ENCODE results near the gene GPC6. TPM values are rescaled to one million over a fixed set of nuclear protein-coding genes. Genes with fewer than 3 reads are reported as not detected.

GPC6 gene
- total RNA-seq, 4 donors from 2014 or later, result 2.7 to 5.7 (median 4.4) TPM

DNA sequence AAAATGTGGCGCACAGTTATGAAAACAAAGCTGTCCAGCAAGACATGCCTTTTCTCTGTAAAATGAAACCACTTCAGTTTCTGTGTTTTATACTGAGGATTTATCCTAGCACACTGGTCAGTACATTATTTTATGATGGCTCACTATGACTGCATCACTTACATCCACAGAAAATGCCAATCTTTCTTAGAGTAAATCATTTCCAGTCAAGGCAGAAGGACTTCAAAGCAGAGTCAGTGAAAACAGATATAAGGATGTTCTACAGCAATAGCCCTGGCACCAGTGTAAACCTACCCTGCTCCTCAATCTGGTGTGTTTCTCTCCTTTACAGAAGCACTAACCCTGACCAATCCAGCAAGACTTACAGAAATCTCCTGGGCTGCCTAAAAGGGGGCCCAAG, 473.5 kb downstream of the GPC6 start:
- H3K36me3 ChIP-seq, result no peaks in the 10 kb centered on the region
- no peak for TF ChIP-seq POLR2AphosphoS5 (IDR thresholded peaks at IDR 0.05)
- TF ChIP-seq EP300 (IDR thresholded peaks at IDR 0.05), result no peak
- no peak for TF ChIP-seq CTCF (IDR thresholded peaks at IDR 0.05)
- no peak for TF ChIP-seq POLR2A (IDR thresholded peaks at IDR 0.05)
- H3K27ac ChIP-seq, result no peak overlapping the region
- no peaks in the 10 kb centered on the region for H3K4me1 ChIP-seq
- DNase-seq (ENCODE audit: low spot score in 2 of 2), result no peak
- H3K4me3 ChIP-seq, result no peak overlapping the region
- 100% methylated on average over 1 of the region's 1 CpG for WGBS
- no peaks in the 10 kb centered on the region for H3K27me3 ChIP-seq
- no peaks in the 10 kb centered on the region for H3K9me3 ChIP-seq

DNA sequence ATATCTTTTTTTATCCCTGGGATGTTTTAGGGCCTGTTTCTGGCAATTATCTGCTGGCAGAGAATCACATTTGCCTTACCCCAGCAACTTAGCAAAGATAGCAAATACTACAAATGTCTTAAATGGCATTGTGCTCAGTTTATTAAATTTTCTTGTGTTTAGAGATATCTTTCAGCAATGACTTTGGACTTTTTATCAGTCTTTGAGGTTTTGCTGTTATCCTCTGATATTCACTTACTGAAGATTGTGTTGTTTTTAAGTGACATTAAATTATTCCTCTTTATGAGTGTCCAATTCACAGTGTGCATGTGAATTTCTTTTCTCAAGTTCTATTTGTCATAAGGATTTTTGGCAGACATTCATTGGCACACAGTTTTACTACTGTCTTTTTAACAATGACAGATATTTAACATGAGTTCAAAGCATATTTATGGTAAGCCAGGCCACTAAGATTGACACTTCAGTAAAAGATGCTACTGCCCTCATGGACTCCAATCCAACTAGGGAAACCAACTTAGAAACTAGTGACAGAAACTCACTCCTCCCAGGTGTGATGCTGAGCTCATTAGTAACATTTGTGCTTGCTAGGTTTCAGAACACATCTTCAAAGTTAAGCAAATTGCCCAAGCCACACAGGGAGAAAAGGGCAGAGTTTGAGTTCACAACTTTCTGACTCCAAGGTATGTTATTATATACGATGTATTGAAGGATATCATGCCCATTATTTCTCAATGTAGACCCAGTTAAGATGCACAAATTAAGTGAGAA, 481.9 kb downstream of the GPC6 start:
- Histone ChIP-seq H3K4me1 (no peaks in the 10 kb centered on the region), H3K36me3 (no peaks in the 10 kb centered on the region), H3K4me3 (no peak overlapping the region), H3K27ac (no peak overlapping the region), H3K9me3 (peaks cover 3% of the 10 kb centered on the region), H3K27me3 (no peaks in the 10 kb centered on the region)
- WGBS, result 78% methylated on average over 1 of the region's 1 CpG
- no peak for DNase-seq (ENCODE audit: low spot score in 2 of 2)
- TF ChIP-seq CTCF (IDR thresholded peaks at IDR 0.05), result no peak
- no peak for TF ChIP-seq EP300 (IDR thresholded peaks at IDR 0.05)
- TF ChIP-seq POLR2AphosphoS5 (IDR thresholded peaks at IDR 0.05), result no peak
- no peak for TF ChIP-seq POLR2A (IDR thresholded peaks at IDR 0.05)

DNA sequence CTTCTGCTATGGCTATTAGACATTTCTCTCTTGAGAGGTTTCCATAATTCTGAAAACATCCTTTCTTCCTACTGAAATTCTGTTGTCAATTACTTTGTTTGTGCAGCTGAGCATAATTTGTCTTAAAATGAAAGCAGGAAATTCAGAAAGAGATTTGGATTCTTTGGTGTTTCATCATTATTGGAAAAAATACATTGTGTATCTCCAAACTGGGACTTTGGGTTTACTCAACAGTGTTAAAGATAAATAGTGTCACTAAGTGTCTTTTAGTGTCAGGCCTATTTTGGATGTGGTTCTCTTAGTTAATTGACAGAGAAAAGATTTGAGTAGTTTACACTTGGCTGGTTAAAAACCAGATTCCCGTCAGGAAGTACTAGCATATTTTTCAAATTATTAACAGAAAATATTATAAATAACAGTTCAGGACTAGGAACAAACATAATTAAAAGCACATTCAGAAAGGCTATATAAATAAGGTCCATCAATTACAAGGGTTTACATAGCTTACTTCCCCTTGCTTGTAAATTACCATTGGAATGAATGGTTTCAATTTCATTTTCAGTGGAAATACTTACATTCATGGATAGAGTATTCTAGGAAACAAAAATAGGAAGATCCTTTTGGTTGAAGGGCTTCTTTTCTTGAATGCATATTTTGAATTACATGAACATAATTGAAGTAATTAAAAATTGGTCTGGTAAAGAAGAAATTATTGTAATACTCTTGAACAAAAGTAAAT, 483.1 kb downstream of the GPC6 start:
- TF ChIP-seq POLR2AphosphoS5 (IDR thresholded peaks at IDR 0.05) (no peak), POLR2A (IDR thresholded peaks at IDR 0.05) (no peak), CTCF (IDR thresholded peaks at IDR 0.05) (no peak), EP300 (IDR thresholded peaks at IDR 0.05) (no peak)
- Histone ChIP-seq H3K36me3 (no peaks in the 10 kb centered on the region), H3K4me3 (no peak overlapping the region), H3K27me3 (no peaks in the 10 kb centered on the region), H3K9me3 (peaks cover 11% of the 10 kb centered on the region), H3K4me1 (no peaks in the 10 kb centered on the region), H3K27ac (no peak overlapping the region)
- 69% methylated on average over 1 of the region's 1 CpG for WGBS
- no peak for DNase-seq (ENCODE audit: low spot score in 2 of 2)

DNA sequence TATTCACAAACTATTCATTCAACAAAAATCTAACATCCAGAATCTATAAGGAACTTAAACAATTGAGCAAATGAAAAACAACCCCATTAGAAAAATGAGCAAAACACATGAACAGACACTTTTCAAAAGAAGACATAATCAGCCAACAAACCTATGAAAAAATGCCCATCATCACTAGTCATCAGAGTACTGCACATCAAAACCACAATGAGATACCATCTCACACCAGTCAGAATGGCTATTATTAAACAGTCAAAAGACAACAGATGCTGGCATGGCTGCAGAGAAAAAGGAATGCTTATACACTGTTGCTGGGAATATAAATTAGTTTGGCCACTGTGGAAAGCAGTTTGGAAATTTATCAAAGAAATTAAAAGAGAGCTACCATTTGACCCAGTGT, 487.6 kb downstream of the GPC6 start:
- no peaks in the 10 kb centered on the region for H3K4me1 ChIP-seq
- no peaks in the 10 kb centered on the region for H3K36me3 ChIP-seq
- no peak for DNase-seq (ENCODE audit: low spot score in 2 of 2)
- H3K27me3 ChIP-seq, result no peaks in the 10 kb centered on the region
- TF ChIP-seq POLR2AphosphoS5 (IDR thresholded peaks at IDR 0.05) (no peak), EP300 (IDR thresholded peaks at IDR 0.05) (no peak), POLR2A (IDR thresholded peaks at IDR 0.05) (no peak), CTCF (IDR thresholded peaks at IDR 0.05) (no peak)
- H3K4me3 ChIP-seq, result no peak overlapping the region
- peaks cover 18% of the 10 kb centered on the region for H3K9me3 ChIP-seq
- no peak overlapping the region for H3K27ac ChIP-seq

- H3K9me3 ChIP-seq, result peaks cover 18% of the 10 kb centered on the region
- H3K27ac ChIP-seq, result no peak overlapping the region
- H3K27me3 ChIP-seq, result no peaks in the 10 kb centered on the region
- TF ChIP-seq POLR2AphosphoS5 (IDR thresholded peaks at IDR 0.05), result no peak
- TF ChIP-seq POLR2A (IDR thresholded peaks at IDR 0.05), result no peak
- no peak for TF ChIP-seq EP300 (IDR thresholded peaks at IDR 0.05)
- TF ChIP-seq CTCF (IDR thresholded peaks at IDR 0.05), result no peak
- no peak for DNase-seq (ENCODE audit: low spot score in 2 of 2)
- H3K4me3 ChIP-seq, result no peak overlapping the region
- no peaks in the 10 kb centered on the region for H3K4me1 ChIP-seq
- WGBS, result 87% methylated on average over 4 of the region's 4 CpGs
- no peaks in the 10 kb centered on the region for H3K36me3 ChIP-seq
These were observed 489.3 kb downstream of the GPC6 start for GRCh38 chr13:93715866-93716265.

Measured in suprapubic skin (tissue), 4 donors.